Retinal pigment epithelial cell (primary cell): ENCODE results near the gene PTPRA.

Experiments used
- DNase-seq: peaks from one replicate; pipeline ENCODE4 v3.0.0-alpha.2; 2010; ENCODE audit warnings: low read depth
- H3K4me3 ChIP-seq: 2 replicates; pipeline ENCODE4 v1.5.1; 2011; ENCODE audit warnings: mild to moderate bottlenecking, low read length, control low read depth, moderate library complexity
- CTCF ChIP-seq: conservative IDR thresholded peaks from 2 replicates; pipeline ENCODE4 v1.5.1; 2011; ENCODE audit warnings: low read depth, low read length, control low read depth, inconsistent platforms

Gene PTPRA

GRCh38 chr20:2991532-2991931 is 118.3 kb downstream of the PTPRA start:
- DNase-seq: no peak
- TF ChIP-seq CTCF: no peak
- no peak overlapping the region for H3K4me3 ChIP-seq

GRCh38 chr20:2993250-2993649 is 120.0 kb downstream of the PTPRA start:
- no peak overlapping the region for H3K4me3 ChIP-seq
- no peak for DNase-seq
- no peak for TF ChIP-seq CTCF

- no peak for TF ChIP-seq CTCF
- no peak overlapping the region for H3K4me3 ChIP-seq
- DNase-seq: no peak
These were observed 122.5 kb downstream of the PTPRA start for GRCh38 chr20:2995796-2996195.

- no peak for TF ChIP-seq CTCF
- H3K4me3 ChIP-seq: no peak overlapping the region
- no peak for DNase-seq
These were observed 125.4 kb downstream of the PTPRA start for GRCh38 chr20:2998728-2999127.

DNA sequence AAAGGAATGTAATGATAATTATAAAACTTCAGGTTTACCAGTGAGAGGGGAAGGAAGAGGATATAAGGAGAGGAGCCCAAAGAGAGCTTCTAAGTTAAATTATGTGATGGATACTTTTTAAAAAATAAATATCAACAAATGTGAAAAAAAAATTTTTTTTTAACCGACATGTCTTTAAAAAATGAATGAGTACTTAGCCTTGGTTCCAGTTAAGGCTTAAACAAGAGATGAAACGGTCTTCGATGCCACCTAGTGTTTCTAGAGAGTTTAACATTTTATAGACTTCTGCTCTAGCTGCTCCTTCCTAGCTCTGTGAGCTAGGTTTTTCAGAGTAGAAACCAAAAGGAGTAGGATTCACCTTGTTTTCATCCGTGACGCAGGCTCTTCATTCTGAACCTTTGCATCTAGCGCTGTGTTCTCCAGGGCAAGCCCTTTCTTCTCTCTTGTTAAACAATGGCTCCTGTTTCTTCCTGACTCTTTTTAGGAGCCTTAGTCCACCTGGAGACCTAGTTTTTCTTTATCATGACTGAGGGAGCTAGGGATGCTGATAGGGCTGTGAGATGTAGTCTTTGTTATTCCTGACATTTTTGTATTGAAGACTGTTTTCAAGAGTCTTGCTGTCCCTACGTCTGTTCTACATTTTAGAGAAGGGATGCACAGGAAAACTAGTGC is 127.7 kb downstream of the PTPRA start:
- peak; percentile 55 for TF ChIP-seq CTCF
- H3K4me3 ChIP-seq: no peak overlapping the region
- peak; percentile 25 for DNase-seq

DNA sequence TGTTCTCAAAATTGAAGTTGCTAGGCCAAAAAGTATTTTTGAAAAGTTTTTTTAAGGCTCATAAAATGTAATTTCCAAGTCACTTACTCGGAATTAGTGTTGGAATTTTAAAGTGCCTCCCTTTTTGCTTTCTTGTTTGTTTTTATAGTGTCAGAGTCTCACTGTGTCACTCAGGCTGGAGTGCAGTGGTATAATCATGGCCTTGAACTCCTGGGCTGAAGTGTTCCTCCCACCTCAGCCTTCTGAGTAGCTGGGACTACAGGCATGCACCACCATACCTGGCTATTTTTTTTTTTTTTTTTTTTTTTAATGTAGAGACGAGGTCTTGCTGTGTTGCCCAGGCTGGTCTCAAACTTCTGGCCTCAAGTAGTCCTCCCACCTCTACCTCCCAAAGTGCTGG is 130.1 kb downstream of the PTPRA start:
- no peak for DNase-seq
- H3K4me3 ChIP-seq: no peak overlapping the region
- TF ChIP-seq CTCF: no peak

DNA sequence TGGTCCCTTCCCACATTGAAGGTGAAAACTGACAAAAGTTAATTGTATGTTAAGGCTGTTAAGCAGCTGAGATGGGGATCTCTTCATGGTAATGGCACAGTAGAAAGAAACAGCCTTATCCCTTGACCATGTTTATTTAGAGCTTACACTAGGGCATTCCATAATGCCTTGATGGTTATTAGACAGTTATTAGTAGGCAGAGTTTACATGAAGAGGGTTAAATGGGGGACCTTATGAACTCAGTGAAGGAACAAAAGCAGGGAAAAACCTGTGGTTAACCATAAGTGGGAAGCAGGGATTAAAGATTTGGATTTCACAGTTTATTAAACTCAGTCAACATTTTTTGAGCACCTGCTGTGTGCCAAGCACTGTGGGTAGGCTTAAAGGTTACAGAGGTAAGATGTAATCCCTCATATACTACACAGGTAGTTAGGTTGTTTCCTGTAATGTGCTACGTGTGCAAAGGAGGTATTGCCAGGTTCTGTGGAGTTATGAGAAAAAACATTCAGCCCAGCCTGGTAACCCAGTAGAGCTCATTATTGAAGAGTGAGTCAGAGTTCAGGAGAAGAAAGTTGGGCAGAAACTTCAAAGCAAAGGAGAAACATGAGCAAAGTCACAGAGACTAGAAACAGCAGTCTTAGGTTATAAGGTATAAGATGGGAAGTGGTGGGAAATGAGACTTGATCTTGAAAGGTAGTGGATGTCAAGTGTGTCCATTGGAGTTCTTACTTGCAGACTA is 137.9 kb downstream of the PTPRA start:
- peak; percentile 60 for DNase-seq
- no peak overlapping the region for H3K4me3 ChIP-seq
- no peak for TF ChIP-seq CTCF
